Measurements from ENCODE around the gene TUBA4B. TPM values are rescaled to one million over a fixed set of nuclear protein-coding genes. Genes with fewer than 3 reads are reported as not detected.

Gene TUBA4B
- total RNA-seq = 1 to 10 TPM in 1 of 2 donors, not detected in 1; 1.5 TPM
- polyA plus RNA-seq (ENCODE audit: insufficient read length in 2 of 2) = under 1 TPM; 0.38 to 0.39 TPM
- long read RNA-seq, donor 1 = 0 reads
- long read RNA-seq, donor 2, partial matches to known transcripts = 15 of 15 reads
- long read RNA-seq, donor 2, other reads (novel, unspliced or antisense) = 0 of 15 reads
- long read RNA-seq, donor 3 = 0 reads
- long read RNA-seq, donor 4 = 0 reads

- peaks cover 60% of the 10 kb centered on the region for H3K27me3 ChIP-seq (ENCODE audit: control insufficient read depth, insufficient read depth, low read length)
- H3K27ac ChIP-seq (ENCODE audit: low read depth, low read length) = no peak within 1 kb of the TSS
- peak within 1 kb of the TSS; percentile 36 for H3K4me3 ChIP-seq (ENCODE audit: low read depth, low read length)
- DNase-seq (ENCODE audit: low read depth in 4 of 6, low spot score in 6 of 6) = no peak
- no peaks in the 10 kb centered on the region for H3K9me3 ChIP-seq (ENCODE audit: control insufficient read depth, insufficient read depth, low read length)
- peaks cover 45% of the 10 kb centered on the region for H3K4me1 ChIP-seq (ENCODE audit: control insufficient read depth, insufficient read depth, low read length)
- peaks cover 18% of the 10 kb centered on the region for H3K36me3 ChIP-seq (ENCODE audit: control insufficient read depth, insufficient read depth, low read length)
- 1% methylated on average over 32 of the region's 49 CpGs for WGBS (ENCODE audit: insufficient coverage)
Measured at GRCh38 chr2:219252900-219253752, at the start of gene TUBA4B. Gene TUBA4B (plus strand): TSS chr2:219253243. CDS start chr2:219253408, 165 bp downstream.

GRCh38 chr2:219204425-219205164 lies 48.4 kb upstream of the TUBA4B start:
- H3K4me1 ChIP-seq (ENCODE audit: control insufficient read depth, insufficient read depth, low read length) = peaks cover 20% of the 10 kb centered on the region
- H3K9me3 ChIP-seq (ENCODE audit: control insufficient read depth, insufficient read depth, low read length) = no peaks in the 10 kb centered on the region
- no peaks in the 10 kb centered on the region for H3K27me3 ChIP-seq (ENCODE audit: control insufficient read depth, insufficient read depth, low read length)
- H3K4me3 ChIP-seq (ENCODE audit: low read depth, low read length) = no peak overlapping the region
- H3K27ac ChIP-seq (ENCODE audit: low read depth, low read length) = no peak overlapping the region
- DNase-seq (ENCODE audit: low read depth in 4 of 6, low spot score in 6 of 6) = no peak
- 100% methylated on average over 3 of the region's 7 CpGs for WGBS (ENCODE audit: insufficient coverage)
- H3K36me3 ChIP-seq (ENCODE audit: control insufficient read depth, insufficient read depth, low read length) = peaks cover 13% of the 10 kb centered on the region

GRCh38 chr2:219205165-219205538 lies 47.9 kb upstream of the TUBA4B start:
- Histone ChIP-seq H3K27me3 (ENCODE audit: control insufficient read depth, insufficient read depth, low read length) (no peaks in the 10 kb centered on the region), H3K9me3 (ENCODE audit: control insufficient read depth, insufficient read depth, low read length) (no peaks in the 10 kb centered on the region), H3K27ac (ENCODE audit: low read depth, low read length) (no peak overlapping the region), H3K4me3 (ENCODE audit: low read depth, low read length) (no peak overlapping the region), H3K4me1 (ENCODE audit: control insufficient read depth, insufficient read depth, low read length) (peaks cover 20% of the 10 kb centered on the region), H3K36me3 (ENCODE audit: control insufficient read depth, insufficient read depth, low read length) (peaks cover 17% of the 10 kb centered on the region)
- DNase-seq (ENCODE audit: low read depth in 4 of 6, low spot score in 6 of 6) = no peak
- 80% methylated on average over 1 of the region's 5 CpGs for WGBS (ENCODE audit: insufficient coverage)

GRCh38 chr2:219205981-219206327 lies 47.1 kb upstream of the TUBA4B start:
- Histone ChIP-seq H3K27me3 (ENCODE audit: control insufficient read depth, insufficient read depth, low read length) (no peaks in the 10 kb centered on the region), H3K27ac (ENCODE audit: low read depth, low read length) (peak overlapping the region; percentile 98), H3K36me3 (ENCODE audit: control insufficient read depth, insufficient read depth, low read length) (peaks cover 25% of the 10 kb centered on the region), H3K9me3 (ENCODE audit: control insufficient read depth, insufficient read depth, low read length) (no peaks in the 10 kb centered on the region), H3K4me1 (ENCODE audit: control insufficient read depth, insufficient read depth, low read length) (peaks cover 20% of the 10 kb centered on the region), H3K4me3 (ENCODE audit: low read depth, low read length) (peak overlapping the region; percentile 84)
- DNase-seq (ENCODE audit: low read depth in 4 of 6, low spot score in 6 of 6) = no peak
- WGBS (ENCODE audit: insufficient coverage) = 20% methylated on average over 6 of the region's 7 CpGs

GRCh38 chr2:219206328-219207133 lies 46.5 kb upstream of the TUBA4B start, which contains the start of gene ZFAND2B:
Gene ZFAND2B (plus strand): TSS chr2:219206782. CDS start chr2:219206988, 206 bp downstream.
- Histone ChIP-seq H3K36me3 (ENCODE audit: control insufficient read depth, insufficient read depth, low read length) (peaks cover 31% of the 10 kb centered on the region), H3K27ac (ENCODE audit: low read depth, low read length) (peak within 1 kb of the TSS; percentile 98), H3K27me3 (ENCODE audit: control insufficient read depth, insufficient read depth, low read length) (no peaks in the 10 kb centered on the region), H3K4me1 (ENCODE audit: control insufficient read depth, insufficient read depth, low read length) (peaks cover 20% of the 10 kb centered on the region), H3K9me3 (ENCODE audit: control insufficient read depth, insufficient read depth, low read length) (no peaks in the 10 kb centered on the region), H3K4me3 (ENCODE audit: low read depth, low read length) (peak within 1 kb of the TSS; percentile 84)
- under 1% methylated on average over 67 of the region's 76 CpGs for WGBS (ENCODE audit: insufficient coverage)
- DNase-seq (ENCODE audit: low read depth in 4 of 6, low spot score in 6 of 6) = peak; percentile 89 to 99 (median 95)

- no peaks in the 10 kb centered on the region for H3K9me3 ChIP-seq (ENCODE audit: control insufficient read depth, insufficient read depth, low read length)
- DNase-seq (ENCODE audit: low read depth in 4 of 6, low spot score in 6 of 6) = no peak
Measured at GRCh38 chr2:219207134-219207883, 45.7 kb upstream of the TUBA4B start.

GRCh38 chr2:219207884-219208740 lies 44.9 kb upstream of the TUBA4B start:
- no peak overlapping the region for H3K4me3 ChIP-seq (ENCODE audit: low read depth, low read length)
- H3K27ac ChIP-seq (ENCODE audit: low read depth, low read length) = peak overlapping the region; percentile 97
- H3K4me1 ChIP-seq (ENCODE audit: control insufficient read depth, insufficient read depth, low read length) = peaks cover 20% of the 10 kb centered on the region
- no peaks in the 10 kb centered on the region for H3K27me3 ChIP-seq (ENCODE audit: control insufficient read depth, insufficient read depth, low read length)
- 59% methylated on average over 11 of the region's 17 CpGs for whole genome bisulfite sequencing (ENCODE audit: insufficient coverage)
- H3K9me3 ChIP-seq (ENCODE audit: control insufficient read depth, insufficient read depth, low read length) = no peaks in the 10 kb centered on the region
- peaks cover 45% of the 10 kb centered on the region for H3K36me3 ChIP-seq (ENCODE audit: control insufficient read depth, insufficient read depth, low read length)
- peak in 1 of 6 donors; percentile 44 for DNase-seq (ENCODE audit: low read depth in 4 of 6, low spot score in 6 of 6)

More at GRCh38 chr2:219207134-219207883, 45.7 kb upstream of the TUBA4B start:
- H3K27ac ChIP-seq (ENCODE audit: low read depth, low read length) = peak overlapping the region; percentile 97
- peaks cover 20% of the 10 kb centered on the region for H3K4me1 ChIP-seq (ENCODE audit: control insufficient read depth, insufficient read depth, low read length)
- H3K27me3 ChIP-seq (ENCODE audit: control insufficient read depth, insufficient read depth, low read length) = no peaks in the 10 kb centered on the region
- peak overlapping the region; percentile 84 for H3K4me3 ChIP-seq (ENCODE audit: low read depth, low read length)
- 11% methylated on average over 20 of the region's 22 CpGs for WGBS (ENCODE audit: insufficient coverage)
- H3K36me3 ChIP-seq (ENCODE audit: control insufficient read depth, insufficient read depth, low read length) = peaks cover 36% of the 10 kb centered on the region
